H9 (cell line): ENCODE data around the gene TSACC. TPM values are rescaled to one million over a fixed set of nuclear protein-coding genes. Genes with fewer than 3 reads are reported as not detected.

Experiments
- DNase-seq: peaks from one replicate; pipeline ENCODE4 v3.0.0-alpha.2; 2017
- H2AFZ ChIP-seq: one replicate; pipeline ENCODE4 v1.6.1; 2013; ENCODE audit warnings: mild to moderate bottlenecking, low read length, control low read depth, moderate library complexity
- H2AK5ac ChIP-seq: 2 replicates; pipeline ENCODE4 v1.6.1; 2013; ENCODE audit warnings: low read length, control low read depth, mixed read lengths; ENCODE audit not compliant: insufficient read length
- H2BK120ac ChIP-seq: one replicate; pipeline ENCODE4 v1.6.1; 2013; ENCODE audit warnings: low read depth, mild to moderate bottlenecking, low read length, control low read depth, inconsistent platforms; ENCODE audit not compliant: poor library complexity, severe bottlenecking
- H2BK12ac ChIP-seq: 2 replicates; pipeline ENCODE4 v1.6.1; 2013; ENCODE audit warnings: low read length, control low read depth, mixed read lengths, low read depth; ENCODE audit not compliant: insufficient read length
- H2BK15ac ChIP-seq: 2 replicates; pipeline ENCODE4 v1.6.1; 2013; ENCODE audit warnings: low read depth, low read length, control low read depth
- H2BK20ac ChIP-seq: one replicate; pipeline ENCODE4 v1.6.1; 2013; ENCODE audit warnings: low read depth, mild to moderate bottlenecking, low read length, control low read depth, inconsistent platforms; ENCODE audit not compliant: poor library complexity, severe bottlenecking
- H2BK5ac ChIP-seq: 2 replicates; pipeline ENCODE4 v1.6.1; 2013; ENCODE audit warnings: low read length, control low read depth, mixed read lengths; ENCODE audit not compliant: insufficient read length
- H3K14ac ChIP-seq: 2 replicates; pipeline ENCODE4 v1.6.1; 2013; ENCODE audit warnings: low read length, control low read depth; ENCODE audit not compliant: insufficient read depth
- H3K18ac ChIP-seq: 2 replicates; pipeline ENCODE4 v1.6.1; 2013; ENCODE audit warnings: low read depth, mild to moderate bottlenecking, mixed read lengths, low read length, control low read depth; ENCODE audit not compliant: insufficient read length
- H3K23ac ChIP-seq: 2 replicates; pipeline ENCODE4 v1.6.1; 2013; ENCODE audit warnings: low read length, control low read depth, mixed read lengths, low read depth; ENCODE audit not compliant: insufficient read length
- H3K23me2 ChIP-seq: 2 replicates; pipeline ENCODE4 v1.6.1; 2013; ENCODE audit warnings: low read depth, mild to moderate bottlenecking, mixed read lengths, low read length, control low read depth; ENCODE audit not compliant: insufficient read length, poor library complexity, severe bottlenecking
- H3K27ac ChIP-seq: 2 replicates; pipeline ENCODE4 v1.5.1; 2013; ENCODE audit warnings: low read length, control low read depth, mixed read lengths, low read depth; ENCODE audit not compliant: insufficient read length
- H3K27me3 ChIP-seq: 2 replicates; pipeline ENCODE4 v1.6.1; 2013; ENCODE audit warnings: low read length, control low read depth, inconsistent platforms; ENCODE audit not compliant: insufficient read depth
- H3K4ac ChIP-seq: 2 replicates; pipeline ENCODE4 v1.6.1; 2013; ENCODE audit warnings: low read depth, mild to moderate bottlenecking, control low read depth, inconsistent platforms, low read length, moderate library complexity
- H3K4me1 ChIP-seq: 2 replicates; pipeline ENCODE4 v1.6.1; 2013; ENCODE audit warnings: low read length, control low read depth, inconsistent platforms; ENCODE audit not compliant: insufficient read depth
- H3K4me2 ChIP-seq: 2 replicates; pipeline ENCODE4 v1.6.1; 2013; ENCODE audit warnings: low read length, control low read depth, mixed read lengths; ENCODE audit not compliant: insufficient read length, insufficient read depth
- H3K56ac ChIP-seq: 2 replicates; pipeline ENCODE4 v1.6.1; 2013; ENCODE audit warnings: low read depth, mild to moderate bottlenecking, mixed read lengths, low read length, control low read depth; ENCODE audit not compliant: insufficient read length
- H3K79me1 ChIP-seq: 2 replicates; pipeline ENCODE4 v1.6.1; 2013; ENCODE audit warnings: low read depth, mild to moderate bottlenecking, moderate library complexity, low read length, control low read depth, inconsistent platforms; ENCODE audit not compliant: insufficient read depth, poor library complexity, severe bottlenecking
- H3K79me2 ChIP-seq: 2 replicates; pipeline ENCODE4 v1.6.1; 2013; ENCODE audit warnings: low read length, control low read depth, inconsistent platforms; ENCODE audit not compliant: insufficient read depth
- H3K9ac ChIP-seq: 2 replicates; pipeline ENCODE4 v1.6.1; 2013; ENCODE audit warnings: low read length, control low read depth, mixed read lengths; ENCODE audit not compliant: insufficient read length; ENCODE audit errors: extremely low read depth
- H3K9me3 ChIP-seq: one replicate; pipeline ENCODE4 v1.6.1; 2013; ENCODE audit warnings: low read depth, low read length, inconsistent platforms; ENCODE audit not compliant: control insufficient read depth
- H3T11ph ChIP-seq: one replicate; pipeline ENCODE4 v1.6.1; 2013; ENCODE audit warnings: mild to moderate bottlenecking, low read length, control low read depth, inconsistent platforms
- H4K20me1 ChIP-seq: one replicate; pipeline ENCODE4 v1.6.1; 2013; ENCODE audit not compliant: control insufficient read depth, insufficient read length, insufficient read depth
- H4K5ac ChIP-seq: 2 replicates; pipeline ENCODE4 v1.6.1; 2013; ENCODE audit warnings: low read depth, mild to moderate bottlenecking, mixed read lengths, low read length, control low read depth; ENCODE audit not compliant: insufficient read length
- H4K8ac ChIP-seq: replicated peaks from 2 replicates; pipeline ENCODE4 v1.6.1; 2013; ENCODE audit warnings: low read length, control low read depth, mixed read lengths, low read depth; ENCODE audit not compliant: insufficient read length
- H4K91ac ChIP-seq: 2 replicates; pipeline ENCODE4 v1.6.1; 2013; ENCODE audit warnings: low read depth, mild to moderate bottlenecking, moderate library complexity, mixed read lengths, low read length, control low read depth; ENCODE audit not compliant: insufficient read length
- H3K27ac Mint-ChIP-seq, 3 experiments: 2 replicates in 2 of 3; 3 replicates in 1 of 3; pipeline ENCODE4 v1.8.0; 2020 to 2021; ENCODE audit warnings: mixed read lengths in 3 of 3, mild to moderate bottlenecking in 1 of 3, moderate library complexity in 1 of 3
- H3K27me3 Mint-ChIP-seq: 2 replicates; pipeline ENCODE4 v1.8.0; 2021; ENCODE audit warnings: low read depth, mild to moderate bottlenecking, moderate library complexity, mixed read lengths
- H3K36me3 Mint-ChIP-seq, 3 experiments: 2 replicates in 2 of 3; 3 replicates in 1 of 3; pipeline ENCODE4 v1.8.0; 2020 to 2021; ENCODE audit warnings: low read depth in 3 of 3, mixed read lengths in 3 of 3; ENCODE audit not compliant: insufficient read depth in 1 of 3
- H3K4me1 Mint-ChIP-seq, 2 experiments: 2 replicates each; pipeline ENCODE4 v1.8.0; 2020; ENCODE audit warnings: mixed read lengths in 2 of 2
- H3K4me3 Mint-ChIP-seq, 2 experiments: 2 replicates in 1 of 2; 3 replicates in 1 of 2; pipeline ENCODE4 v1.8.0; 2020 to 2021; ENCODE audit warnings: mild to moderate bottlenecking in 2 of 2, mixed read lengths in 2 of 2, moderate library complexity in 1 of 2
- H3K9me3 Mint-ChIP-seq, 2 experiments: 2 replicates in 1 of 2; 3 replicates in 1 of 2; pipeline ENCODE4 v1.8.0; 2020; ENCODE audit warnings: mild to moderate bottlenecking in 2 of 2, mixed read lengths in 2 of 2, moderate library complexity in 1 of 2
- CTCF ChIP-seq: fragments of 200-600 bp; sonication (generic); conservative IDR thresholded peaks from 3 replicates; pipeline ENCODE4 v1.8.0; 2021; ENCODE audit warnings: antibody characterized with exemption, mild to moderate bottlenecking
- total RNA-seq: library from RNA; stranded (reverse); gene quantifications from 2 replicates; pipeline ENCODE4 v1.2.1, GENCODE V29; 2021

Gene TSACC
- total RNA-seq, 1 experiment from 2014 or later, result 2.3 TPM

- no peak overlapping the region for H4K91ac ChIP-seq
- TF ChIP-seq CTCF, result no peak
- no peak overlapping the region for H2AK5ac ChIP-seq
- H3K14ac ChIP-seq, result no peak overlapping the region
- no peaks in the 10 kb centered on the region for H3K9me3 ChIP-seq
- no peak overlapping the region for H3K9ac ChIP-seq
- H3K23me2 ChIP-seq, result no peaks in the 10 kb centered on the region
- peaks cover 29 to 84% (median 62%) of the 10 kb centered on the region in 3 experiments for H3K36me3 Mint-ChIP-seq
- no peaks in the 10 kb centered on the region for H4K20me1 ChIP-seq
- H2BK5ac ChIP-seq, result no peak overlapping the region
- H2AFZ ChIP-seq, result no peak overlapping the region
- H3K79me2 ChIP-seq, result no peaks in the 10 kb centered on the region
- no peak overlapping the region for H3K18ac ChIP-seq
- H3T11ph ChIP-seq, result no peak overlapping the region
- no peaks in the 10 kb centered on the region; the same call in 1 of the 2 replicates for H3K27me3 Mint-ChIP-seq
- H2BK20ac ChIP-seq, result no peak overlapping the region
- no peak overlapping the region for H3K4me3 Mint-ChIP-seq
- H3K23ac ChIP-seq, result no peak overlapping the region
- DNase-seq, result no peak
- no peaks in the 10 kb centered on the region for H3K4me1 Mint-ChIP-seq
- no peaks in the 10 kb centered on the region for H3K27me3 ChIP-seq
- H3K4me1 ChIP-seq, result no peaks in the 10 kb centered on the region
- no peak overlapping the region for H4K5ac ChIP-seq
- H3K4ac ChIP-seq, result no peak overlapping the region
- H3K56ac ChIP-seq, result no peak overlapping the region
- no peak overlapping the region for H3K27ac Mint-ChIP-seq
- no peak overlapping the region for H2BK120ac ChIP-seq
- no peak overlapping the region for H3K27ac ChIP-seq
- H2BK12ac ChIP-seq, result no peak overlapping the region
- no peak overlapping the region for H3K4me2 ChIP-seq
- H3K9me3 Mint-ChIP-seq, result no peaks in the 10 kb centered on the region
- H4K8ac ChIP-seq, result no peak overlapping the region
- no peaks in the 10 kb centered on the region for H3K79me1 ChIP-seq
- no peak overlapping the region for H2BK15ac ChIP-seq
These were observed 30.2 kb upstream of the TSACC start for GRCh38 chr1:156308078-156308477.
